Effector memory CD8-positive, alpha-beta T cell (primary cell): ENCODE data around the gene SNX25.
"Not testable (repeated sequence)": the region's sequence is repeated elsewhere in the genome, so short reads cannot be mapped to it uniquely, and the experiment has no call there.

Source experiments
- ATAC-seq: fragments of 150-1000 bp; cut with Tn5 transposase; replicated peaks from 2 replicates; pipeline ENCODE4 v1.10.0; 2021; ENCODE audit warnings: mild to moderate bottlenecking, moderate library complexity
- DNase-seq, 3 experiments: peaks; one replicate each; pipeline ENCODE4 v3.0.0; 2021
- H3K27ac Mint-ChIP-seq, 2 donors: one replicate each; pipeline ENCODE4 v1.8.0; 2022; ENCODE audit warnings: mild to moderate bottlenecking in 2 of 2, mixed read lengths in 2 of 2, moderate library complexity in 2 of 2
- H3K27me3 Mint-ChIP-seq, 2 donors: one replicate each; pipeline ENCODE4 v1.8.0; 2022; ENCODE audit warnings: mixed read lengths in 2 of 2
- H3K36me3 Mint-ChIP-seq: one replicate; pipeline ENCODE4 v1.8.0; 2022; ENCODE audit warnings: mild to moderate bottlenecking, moderate library complexity, mixed read lengths; ENCODE audit not compliant: insufficient read depth
- H3K4me1 Mint-ChIP-seq, 2 donors: one replicate each; pipeline ENCODE4 v1.8.0; 2022; ENCODE audit warnings: low read depth in 2 of 2, mixed read lengths in 2 of 2
- H3K4me3 Mint-ChIP-seq, 2 donors: one replicate each; pipeline ENCODE4 v1.8.0; 2022; ENCODE audit warnings: mild to moderate bottlenecking in 2 of 2, mixed read lengths in 2 of 2, moderate library complexity in 2 of 2
- H3K9me3 Mint-ChIP-seq, 2 donors: one replicate each; pipeline ENCODE4 v1.8.0; 2022; ENCODE audit warnings: mixed read lengths in 2 of 2

SNX25 gene

DNA sequence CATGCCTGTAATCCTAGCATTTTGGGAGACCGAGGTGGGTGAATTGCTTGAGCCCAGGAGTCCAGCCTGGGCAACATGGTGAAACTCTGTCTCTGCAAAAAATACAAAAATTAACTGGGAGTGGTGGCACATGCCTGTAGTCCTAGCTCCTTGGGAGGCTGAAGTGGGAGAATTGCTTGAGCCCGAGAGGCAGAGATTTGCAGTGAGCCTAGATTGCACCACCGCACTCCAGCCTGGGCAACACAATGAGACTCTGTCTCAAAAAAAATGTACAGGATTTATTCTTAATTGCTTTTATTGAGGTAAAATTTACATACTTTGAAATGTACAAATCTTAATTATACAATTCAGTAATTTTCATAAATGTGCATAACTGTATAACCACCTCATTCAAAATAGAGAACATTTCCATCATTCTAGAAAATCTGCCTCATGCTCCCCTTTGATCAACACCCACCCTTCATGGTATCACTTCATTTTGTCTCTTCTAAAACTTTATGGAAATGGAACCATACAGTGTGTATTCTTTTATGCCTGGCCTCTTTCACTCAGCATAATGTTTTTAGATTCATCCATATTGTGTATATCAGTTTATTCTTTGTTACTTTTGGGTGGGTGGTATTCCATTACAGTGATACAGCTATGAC lies 39.1 kb downstream of the SNX25 start:
- H3K27me3 Mint-ChIP-seq = no peaks in the 10 kb centered on the region
- H3K9me3 Mint-ChIP-seq = no peaks in the 10 kb centered on the region
- peaks cover 1 to 4% of the 10 kb centered on the region in 2 donors for H3K4me1 Mint-ChIP-seq
- peaks cover 6% of the 10 kb centered on the region for H3K36me3 Mint-ChIP-seq
- no peak overlapping the region for H3K27ac Mint-ChIP-seq
- no peak for ATAC-seq
- no peak overlapping the region for H3K4me3 Mint-ChIP-seq
- no peak for DNase-seq

DNA sequence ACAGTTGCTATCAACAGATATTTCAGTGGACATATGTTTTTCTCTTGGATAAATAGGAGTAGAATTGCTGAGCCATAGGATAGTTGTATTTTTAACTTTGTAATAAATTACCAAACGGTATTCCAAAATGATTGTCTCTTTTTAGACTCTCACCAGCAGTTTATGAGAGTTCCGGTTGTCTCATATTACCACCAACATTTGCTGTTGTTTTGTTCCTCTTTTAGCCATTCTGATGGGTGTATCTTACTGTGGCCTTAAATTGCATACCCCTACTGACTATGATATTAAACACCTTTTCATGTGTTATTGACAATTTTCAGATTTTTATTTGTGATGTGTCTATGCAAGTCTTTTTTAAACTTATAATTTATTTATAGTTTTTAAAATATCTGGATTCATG lies 39.7 kb downstream of the SNX25 start:
- DNase-seq (no peak), ATAC-seq (no peak)
- peaks cover 1 to 5% of the 10 kb centered on the region in 2 donors for H3K4me1 Mint-ChIP-seq
- no peaks in the 10 kb centered on the region for H3K27me3 Mint-ChIP-seq
- no peak overlapping the region for H3K4me3 Mint-ChIP-seq
- peaks cover 6% of the 10 kb centered on the region for H3K36me3 Mint-ChIP-seq
- H3K9me3 Mint-ChIP-seq = no peaks in the 10 kb centered on the region
- no peak overlapping the region for H3K27ac Mint-ChIP-seq

DNA sequence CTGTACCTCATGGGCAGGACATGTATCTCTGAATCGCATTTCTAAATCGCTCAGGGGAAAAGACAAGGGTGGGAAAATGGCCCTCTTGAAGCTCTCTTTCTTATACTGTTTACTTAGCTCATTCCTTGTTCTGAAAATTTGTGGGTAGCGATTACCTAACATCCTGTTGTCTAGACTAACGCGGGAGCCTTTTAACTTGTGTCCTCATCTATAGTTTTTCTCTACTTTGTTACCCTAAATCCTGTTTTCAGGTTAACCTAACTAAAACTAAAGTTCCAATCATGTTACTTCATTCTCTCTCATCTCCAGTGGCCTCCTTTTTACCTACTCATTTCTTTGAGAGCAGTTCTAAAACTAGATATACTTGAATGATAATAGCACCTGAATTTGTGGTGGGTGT lies 45.0 kb downstream of the SNX25 start:
- Mint-ChIP-seq H3K27ac (peak overlapping the region; percentile 2 to 77), H3K36me3 (peaks cover 10% of the 10 kb centered on the region), H3K4me3 (no peak overlapping the region), H3K9me3 (no peaks in the 10 kb centered on the region), H3K27me3 (no peaks in the 10 kb centered on the region), H3K4me1 (peaks cover 12 to 13% of the 10 kb centered on the region in 2 donors)
- no peak for DNase-seq
- peak; percentile 87 for ATAC-seq

DNA sequence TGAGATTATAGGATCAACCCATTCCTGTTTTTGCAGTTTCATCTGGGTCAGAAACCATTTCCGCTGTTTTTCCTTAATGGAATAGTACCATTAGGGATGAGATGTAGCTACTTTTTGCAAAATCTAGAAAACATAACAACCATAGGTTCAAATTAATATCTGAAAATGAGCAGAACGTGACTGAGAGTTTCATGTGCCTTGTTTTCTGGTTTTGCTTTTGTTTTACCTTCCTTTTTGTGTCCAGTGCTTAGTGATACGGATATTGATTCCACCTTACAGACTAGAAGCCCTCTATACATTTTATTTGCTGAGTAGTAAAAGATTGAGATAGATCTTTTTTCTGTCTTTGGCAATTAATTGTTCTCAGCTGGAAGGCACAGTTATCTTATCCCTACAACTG lies 46.5 kb downstream of the SNX25 start:
- Mint-ChIP-seq H3K36me3 (peaks cover 10% of the 10 kb centered on the region), H3K4me3 (no peak overlapping the region), H3K9me3 (no peaks in the 10 kb centered on the region), H3K27me3 (no peaks in the 10 kb centered on the region), H3K27ac (peak overlapping the region in 1 of 2 donors; percentile 8), H3K4me1 (peaks cover 12 to 13% of the 10 kb centered on the region in 2 donors)
- ATAC-seq (no peak), DNase-seq (no peak)

DNA sequence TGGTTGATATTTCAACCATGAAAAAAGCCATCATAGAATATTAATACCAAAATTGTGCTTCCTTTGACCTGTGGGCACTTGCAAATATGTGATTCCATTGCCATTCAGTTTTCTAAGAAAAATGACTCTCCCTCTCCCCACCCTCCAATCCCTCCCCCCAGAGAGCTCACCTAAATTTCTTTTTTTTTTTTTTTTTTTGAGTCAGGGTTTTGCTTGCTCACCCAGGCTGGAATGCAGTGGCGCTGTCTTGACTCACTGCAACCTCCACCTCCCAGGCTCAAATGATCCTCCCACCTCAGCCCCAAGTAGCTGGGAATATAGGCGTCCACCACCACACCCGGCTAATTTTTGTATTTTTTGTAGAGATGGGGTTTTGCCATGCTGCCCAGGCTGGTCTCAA lies 47.0 kb downstream of the SNX25 start:
- ATAC-seq = no peak
- no peak for DNase-seq
- Mint-ChIP-seq H3K9me3 (no peaks in the 10 kb centered on the region), H3K4me1 (peaks cover 8 to 13% of the 10 kb centered on the region in 2 donors), H3K36me3 (peaks cover 12% of the 10 kb centered on the region), H3K4me3 (no peak overlapping the region), H3K27me3 (no peaks in the 10 kb centered on the region), H3K27ac (no peak overlapping the region)

- H3K9me3 Mint-ChIP-seq = no peaks in the 10 kb centered on the region
- no peak for DNase-seq
- peaks cover 6% of the 10 kb centered on the region for H3K36me3 Mint-ChIP-seq
- no peak overlapping the region for H3K4me3 Mint-ChIP-seq
- H3K27ac Mint-ChIP-seq = no peak overlapping the region
- H3K4me1 Mint-ChIP-seq = peaks cover 8 to 13% of the 10 kb centered on the region in 2 donors
- H3K27me3 Mint-ChIP-seq = no peaks in the 10 kb centered on the region
- no peak for ATAC-seq
Measured at GRCh38 chr4:185257086-185257485, 47.7 kb downstream of the SNX25 start.

DNA sequence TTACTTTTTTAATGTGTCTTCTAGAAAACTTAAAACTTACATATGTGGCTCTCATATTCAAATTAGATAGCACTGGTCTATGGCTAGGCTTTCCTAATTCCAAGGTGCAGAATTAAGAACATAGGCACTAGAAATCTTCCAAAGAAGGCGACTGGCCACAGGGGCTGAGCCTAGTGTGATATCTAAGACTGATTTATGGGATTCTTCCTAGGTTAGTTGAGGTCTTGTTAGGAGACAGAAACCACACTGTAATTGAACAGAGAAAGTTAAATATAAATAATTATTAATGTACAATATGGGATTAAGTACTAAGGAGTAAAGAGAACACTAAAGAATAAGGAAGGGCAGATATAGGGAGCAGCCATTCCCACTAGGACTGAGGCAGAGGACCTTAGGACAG lies 48.3 kb downstream of the SNX25 start:
- Mint-ChIP-seq H3K4me1 (peaks cover 8 to 13% of the 10 kb centered on the region in 2 donors), H3K9me3 (no peaks in the 10 kb centered on the region), H3K4me3 (no peak overlapping the region), H3K27ac (no peak overlapping the region), H3K36me3 (peaks cover 6% of the 10 kb centered on the region), H3K27me3 (no peaks in the 10 kb centered on the region)
- no peak for ATAC-seq
- DNase-seq = no peak

GRCh38 chr4:185258741-185259140 lies 49.3 kb downstream of the SNX25 start:
- not testable (repeated sequence) for H3K36me3 Mint-ChIP-seq, DNase-seq, H3K9me3 Mint-ChIP-seq, H3K27me3 Mint-ChIP-seq, H3K4me3 Mint-ChIP-seq, H3K27ac Mint-ChIP-seq
- H3K4me1 Mint-ChIP-seq = peaks cover 8 to 13% of the 10 kb centered on the region in 2 donors
- peak; percentile 55 for ATAC-seq

GRCh38 chr4:185259719-185260118 lies 50.3 kb downstream of the SNX25 start:
- Mint-ChIP-seq H3K9me3 (no peaks in the 10 kb centered on the region), H3K27me3 (no peaks in the 10 kb centered on the region), H3K4me3 (no peak overlapping the region), H3K4me1 (peaks cover 4 to 6% of the 10 kb centered on the region in 2 donors), H3K27ac (peak overlapping the region in 1 of 2 donors; percentile 19), H3K36me3 (peaks cover 6% of the 10 kb centered on the region)
- no peak for ATAC-seq
- no peak for DNase-seq

- Mint-ChIP-seq H3K4me1 (peaks cover 4 to 6% of the 10 kb centered on the region in 2 donors), H3K9me3 (no peaks in the 10 kb centered on the region), H3K27ac (no peak overlapping the region), H3K27me3 (no peaks in the 10 kb centered on the region), H3K4me3 (no peak overlapping the region), H3K36me3 (peaks cover 3% of the 10 kb centered on the region)
- no peak for DNase-seq
- ATAC-seq = no peak
Measured at GRCh38 chr4:185261946-185262345, 52.5 kb downstream of the SNX25 start.

GRCh38 chr4:185263419-185263818 lies 54.0 kb downstream of the SNX25 start:
- Mint-ChIP-seq H3K36me3 (peaks cover 10% of the 10 kb centered on the region), H3K27ac (no peak overlapping the region), H3K4me3 (no peak overlapping the region), H3K27me3 (no peaks in the 10 kb centered on the region), H3K9me3 (no peaks in the 10 kb centered on the region), H3K4me1 (peaks cover 4 to 5% of the 10 kb centered on the region in 2 donors)
- ATAC-seq = no peak
- no peak for DNase-seq

DNA sequence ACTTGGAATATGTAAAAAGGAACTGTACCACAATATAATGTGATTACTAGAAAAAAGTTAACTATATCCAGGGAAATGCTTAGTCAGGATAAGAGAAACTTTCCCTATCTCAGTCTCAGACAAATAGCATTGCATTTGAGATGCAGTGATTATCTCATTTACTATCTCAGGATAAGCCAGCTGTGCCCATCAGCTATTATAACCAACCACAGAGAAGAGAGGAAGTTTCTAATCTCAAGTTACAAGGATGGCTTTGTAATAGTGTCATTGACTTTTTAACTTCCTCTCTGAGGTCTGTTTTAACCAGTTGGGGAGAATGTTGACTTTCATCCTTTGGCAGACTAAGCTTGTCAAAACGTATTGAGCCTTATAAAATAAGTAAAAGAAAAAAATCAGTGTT lies 56.5 kb downstream of the SNX25 start:
- Mint-ChIP-seq H3K27me3 (no peaks in the 10 kb centered on the region), H3K36me3 (peaks cover 10% of the 10 kb centered on the region), H3K4me3 (no peak overlapping the region), H3K4me1 (no peaks in the 10 kb centered on the region), H3K27ac (no peak overlapping the region), H3K9me3 (no peaks in the 10 kb centered on the region)
- ATAC-seq (no peak), DNase-seq (no peak)

GRCh38 chr4:185269286-185269685 lies 59.9 kb downstream of the SNX25 start:
- H3K27me3 Mint-ChIP-seq = no peaks in the 10 kb centered on the region
- DNase-seq = no peak
- H3K27ac Mint-ChIP-seq = no peak overlapping the region
- no peaks in the 10 kb centered on the region for H3K4me1 Mint-ChIP-seq
- no peak overlapping the region for H3K4me3 Mint-ChIP-seq
- peaks cover 7% of the 10 kb centered on the region for H3K36me3 Mint-ChIP-seq
- no peak for ATAC-seq
- no peaks in the 10 kb centered on the region for H3K9me3 Mint-ChIP-seq

DNA sequence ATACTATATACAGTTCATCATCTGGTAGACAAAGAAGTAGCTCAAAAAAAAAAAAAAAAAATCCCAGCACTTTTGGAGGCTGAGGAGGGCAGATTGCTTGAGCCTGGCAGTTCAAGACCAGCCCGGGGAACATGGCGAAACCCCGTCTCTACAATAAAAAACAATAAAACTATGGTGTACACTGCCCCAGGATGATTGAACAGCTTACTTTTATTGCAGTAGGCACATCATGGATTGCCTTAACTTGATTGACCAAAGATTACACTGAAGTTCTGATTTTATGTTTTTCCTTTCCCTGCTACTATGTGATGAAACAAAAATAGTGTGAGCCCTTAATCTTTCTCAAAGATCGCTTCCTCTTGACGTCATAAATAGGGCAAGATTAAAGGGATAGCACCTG lies 60.6 kb downstream of the SNX25 start:
- no peak for ATAC-seq
- Mint-ChIP-seq H3K4me3 (no peak overlapping the region), H3K27ac (no peak overlapping the region), H3K9me3 (no peaks in the 10 kb centered on the region), H3K27me3 (no peaks in the 10 kb centered on the region), H3K36me3 (peaks cover 9% of the 10 kb centered on the region), H3K4me1 (no peaks in the 10 kb centered on the region)
- no peak for DNase-seq

- H3K4me1 Mint-ChIP-seq = no peaks in the 10 kb centered on the region
- ATAC-seq (no peak), DNase-seq (no peak)
- H3K4me3 Mint-ChIP-seq = no peak overlapping the region
- H3K9me3 Mint-ChIP-seq = no peaks in the 10 kb centered on the region
- no peaks in the 10 kb centered on the region for H3K27me3 Mint-ChIP-seq
- H3K36me3 Mint-ChIP-seq = peaks cover 10% of the 10 kb centered on the region
- no peak overlapping the region for H3K27ac Mint-ChIP-seq
Measured at GRCh38 chr4:185270885-185271284, 61.5 kb downstream of the SNX25 start.
